Endothelial cell of umbilical vein (primary cell): ENCODE data around the gene UST. TPM values are rescaled to one million over a fixed set of nuclear protein-coding genes. Genes with fewer than 3 reads are reported as not detected.

Experiments
- BruUV-seq: library from RNA; stranded (reverse); fragments of 400-500 nt; replicated peaks from 2 replicates; lab custom pipeline; 2021; lab: Mats Ljungman, UMichigan
- CTCF ChIA-PET: fragments of 300-600, 350-600 bp; sonication (Branson Sonifier 250); formaldehyde crosslinking; loops from one replicate; lab custom pipeline; 2021; ENCODE audit warnings: antibody characterized with exemption, inconsistent platforms; lab: Charles Lee
- POLR2A ChIA-PET: fragments of 300-600, 350-600 bp; sonication (Branson Sonifier 250); formaldehyde crosslinking; loops from one replicate; lab custom pipeline; 2021; ENCODE audit warnings: antibody characterized with exemption, inconsistent platforms; lab: Charles Lee
- DNase-seq: peaks from one replicate; pipeline ENCODE4 v3.0.0-alpha.2; 2011; ENCODE audit warnings: low read depth, low spot score
- FAIRE-seq: peaks from 2 replicates; lab custom pipeline; 2011; peaks lifted over from hg19 to GRCh38; lab: Jason Lieb, UNC
- H2AFZ ChIP-seq: 2 replicates; pipeline ENCODE4 v1.6.0; 2012; ENCODE audit warnings: low read depth, low read length, control low read depth, inconsistent platforms
- H3K27ac ChIP-seq: 2 replicates; pipeline ENCODE4 v1.5.1; 2011; ENCODE audit warnings: low read depth, mild to moderate bottlenecking, control low read depth, low read length, moderate library complexity; ENCODE audit not compliant: insufficient read depth
- H3K27me3 ChIP-seq, 2 experiments: 2 replicates each; pipeline versions ENCODE4 v1.6.0 to v1.6.1; 2011; ENCODE audit warnings: low read length in 2 of 2, mixed read lengths in 1 of 2; ENCODE audit not compliant: control insufficient read depth in 2 of 2, insufficient read depth in 2 of 2
- H3K36me3 ChIP-seq, 2 experiments: 2 replicates in 1 of 2; 3 replicates in 1 of 2; pipeline ENCODE4 v1.5.1; 2011; ENCODE audit warnings: low read length in 2 of 2, mild to moderate bottlenecking in 1 of 2, moderate library complexity in 1 of 2; ENCODE audit not compliant: control insufficient read depth in 2 of 2, insufficient read depth in 2 of 2; ENCODE audit errors: extremely low read depth in 1 of 2
- H3K4me1 ChIP-seq: 3 replicates; pipeline ENCODE4 v1.5.1; 2011; ENCODE audit warnings: mild to moderate bottlenecking, low read length; ENCODE audit not compliant: control insufficient read depth, insufficient read depth; ENCODE audit errors: extremely low read depth
- H3K4me2 ChIP-seq: 2 replicates; pipeline ENCODE4 v1.6.1; 2011; ENCODE audit warnings: low read length, control low read depth, mixed read lengths; ENCODE audit not compliant: insufficient read depth
- H3K4me3 ChIP-seq, 3 experiments: fragments of 200-600 bp in 1 of 3; sonication (generic), shearing (Covaris generic) in 1 of 3; replicated peaks in 1 of 3; 2 replicates each; pipeline ENCODE4 v1.5.1; 2011 to 2016; ENCODE audit warnings: control low read depth in 3 of 3, low read length in 3 of 3, mild to moderate bottlenecking in 2 of 3, inconsistent platforms in 1 of 3, low read depth in 1 of 3, moderate library complexity in 1 of 3; ENCODE audit not compliant: insufficient read depth in 1 of 3
- H3K79me2 ChIP-seq: 2 replicates; pipeline ENCODE4 v1.6.0; 2012; ENCODE audit warnings: low read length, inconsistent platforms; ENCODE audit not compliant: control insufficient read depth, insufficient read depth
- H3K9ac ChIP-seq: replicated peaks from 2 replicates; pipeline ENCODE3; 2011; ENCODE audit warnings: low read length, control low read depth; ENCODE audit not compliant: insufficient read depth; ENCODE audit errors: extremely low read depth
- H3K9me1 ChIP-seq: replicated peaks from 3 replicates; pipeline ENCODE4 v1.6.0; 2011; ENCODE audit warnings: mild to moderate bottlenecking, low read length; ENCODE audit not compliant: control insufficient read depth, insufficient read depth; ENCODE audit errors: extremely low read depth
- H3K9me3 ChIP-seq: replicated peaks from 2 replicates; pipeline ENCODE4 v1.5.1; 2012; ENCODE audit warnings: low read length, inconsistent platforms; ENCODE audit not compliant: control insufficient read depth, insufficient read depth
- H4K20me1 ChIP-seq: replicated peaks from 2 replicates; pipeline ENCODE3; 2011; ENCODE audit warnings: mild to moderate bottlenecking, low read length; ENCODE audit not compliant: control insufficient read depth, insufficient read depth; ENCODE audit errors: extremely low read depth
- EZH2 ChIP-seq: IDR thresholded peaks from 2 replicates; pipeline ENCODE4 v1.6.1; 2012; ENCODE audit warnings: borderline replicate concordance, low read depth, mild to moderate bottlenecking, moderate library complexity, low read length, inconsistent platforms; ENCODE audit not compliant: severe bottlenecking
- FOS ChIP-seq: IDR thresholded peaks from 2 replicates; pipeline ENCODE4 v1.6.1; 2011; ENCODE audit warnings: mild to moderate bottlenecking, low read length, moderate library complexity, borderline replicate concordance; ENCODE audit not compliant: insufficient read depth
- GATA2 ChIP-seq: IDR thresholded peaks from 2 replicates; pipeline ENCODE4 v1.7.0; 2011; ENCODE audit warnings: low read depth, mild to moderate bottlenecking, moderate library complexity, mixed read lengths, low read length; ENCODE audit not compliant: insufficient read length, insufficient read depth
- JUN ChIP-seq: IDR thresholded peaks from 2 replicates; pipeline ENCODE4 v1.6.1; 2011; ENCODE audit warnings: borderline replicate concordance, low read depth; ENCODE audit not compliant: insufficient read length, insufficient read depth
- MYC ChIP-seq: IDR thresholded peaks from one replicate; pipeline ENCODE4 v1.6.1; 2011; ENCODE audit warnings: mild to moderate bottlenecking, low read depth, low read length
- POLR2A ChIP-seq: IDR thresholded peaks from 2 replicates; pipeline ENCODE4 v1.6.1; 2012; ENCODE audit warnings: low read depth, mild to moderate bottlenecking, control low read depth, low read length
- POLR2AphosphoS5 ChIP-seq: IDR thresholded peaks from 2 replicates; pipeline ENCODE4 v1.6.1; 2012; ENCODE audit warnings: low read depth, mild to moderate bottlenecking, control low read depth, low read length, moderate library complexity; ENCODE audit not compliant: insufficient read depth
- dilution Hi-C: fragments of 300-500 bp; cut with MboI; formaldehyde crosslinking; loops from one replicate; pipeline ENCODE4 v1.15.0; 2019; ENCODE audit warnings: low sequenced_read_pairs; ENCODE audit not compliant: extremely low pct_ligation_motif_present
- intact Hi-C: fragments of 100-400 bp; cut with micrococcal nuclease; formaldehyde crosslinking; loops from one replicate; pipeline ENCODE4 v1.10.0; 2022
- polyA plus RNA-seq, 4 experiments: library from polyadenylated mRNA; depleted of rRNA in 3 of 4; stranded (reverse) in 3 of 4; unstranded in 1 of 4; fragments of >200 nt; gene quantifications; 2 replicates each; pipeline versions ENCODE4 v1.2.1 to v1.2.3, GENCODE V29; 2011 to 2012; ENCODE audit warnings: missing spikeins in 1 of 4
- total RNA-seq: library from RNA; stranded (reverse); gene quantifications from 2 replicates; pipeline ENCODE4 v1.2.3, GENCODE V29; 2021
- TF ChIP-seq, protein P1 (sequence below): IDR thresholded peaks from 2 replicates; pipeline ENCODE4 v1.6.1; 2011; ENCODE audit not compliant: insufficient read depth, insufficient read length
- TF ChIP-seq, protein P2 (sequence below), 2 donors: IDR thresholded peaks; 1 replicate in 1 of 2; 2 replicates in 1 of 2; pipeline ENCODE4 v1.5.1; 2011; ENCODE audit warnings: low read length in 2 of 2, mild to moderate bottlenecking in 2 of 2, moderate library complexity in 2 of 2, control low read depth in 1 of 2, inconsistent platforms in 1 of 2, low read depth in 1 of 2; ENCODE audit not compliant: insufficient read depth in 1 of 2; ENCODE audit errors: extremely low read depth in 1 of 2

UST gene
- total and polyA plus RNA-seq, 2 donors (not counting 3 experiments of a cell fraction or from before 2014, with no cell fraction given): 0.26 to 0.84 TPM

DNA sequence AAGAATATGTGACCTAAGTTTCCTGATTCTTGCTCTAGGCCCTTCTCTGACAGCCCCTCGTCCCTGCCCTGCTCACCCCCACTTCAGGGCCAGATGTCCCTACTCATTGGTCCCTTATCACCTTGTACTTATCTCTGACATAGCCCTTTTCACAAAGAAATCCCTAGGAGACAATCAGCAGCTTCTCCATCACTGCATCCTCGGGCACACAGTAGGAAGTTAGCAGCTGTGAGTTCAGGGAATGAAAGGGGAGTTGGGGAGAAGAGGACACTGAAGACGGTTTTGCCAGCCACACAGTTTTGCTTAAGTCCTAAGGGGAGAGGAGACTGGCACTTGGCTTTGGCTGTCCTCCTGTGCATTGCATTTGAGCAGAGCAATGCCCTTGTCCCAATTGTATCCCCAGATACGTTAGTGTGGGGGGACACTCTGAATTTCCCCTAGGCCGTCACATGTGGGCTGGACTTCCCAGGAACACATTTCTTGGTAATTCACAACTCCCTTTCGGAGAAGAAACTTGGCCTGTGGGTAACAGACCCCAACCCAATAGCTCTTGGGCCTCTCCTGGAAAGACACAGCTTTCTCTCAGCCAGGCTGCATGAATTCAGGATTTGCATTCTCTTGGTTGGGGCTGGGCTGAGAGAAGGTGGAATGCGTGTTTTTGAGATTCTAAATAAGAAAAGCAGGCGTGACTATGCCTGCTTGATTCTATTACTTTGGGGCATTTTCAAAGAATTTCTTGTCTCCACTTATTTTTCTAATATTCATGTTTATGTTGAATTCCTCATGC lies 177.6 kb downstream of the UST start:
- H3K4me1 ChIP-seq: no peaks in the 10 kb centered on the region
- H3K36me3 ChIP-seq: no peaks in the 10 kb centered on the region
- no peak overlapping the region for H2AFZ ChIP-seq
- BruUV-seq: no TSS peak
- no peaks in the 10 kb centered on the region for H3K79me2 ChIP-seq
- DNase-seq: no peak
- ChIA-PET POLR2A (no interaction called here), CTCF (no interaction called here)
- H4K20me1 ChIP-seq: no peaks in the 10 kb centered on the region
- H3K27ac ChIP-seq: no peak overlapping the region
- intact Hi-C loops (no loop called here), dilution Hi-C loops (no loop called here)
- no peak overlapping the region for H3K4me2 ChIP-seq
- H3K27me3 ChIP-seq: no peaks in the 10 kb centered on the region
- TF ChIP-seq MYC (no peak), EZH2 (no peak), JUN (no peak), POLR2A (no peak), POLR2AphosphoS5 (no peak), GATA2 (no peak), FOS (no peak)
- TF ChIP-seq, protein P1, sequence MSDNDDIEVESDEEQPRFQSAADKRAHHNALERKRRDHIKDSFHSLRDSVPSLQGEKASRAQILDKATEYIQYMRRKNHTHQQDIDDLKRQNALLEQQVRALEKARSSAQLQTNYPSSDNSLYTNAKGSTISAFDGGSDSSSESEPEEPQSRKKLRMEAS: no peak
- TF ChIP-seq, protein P2, sequence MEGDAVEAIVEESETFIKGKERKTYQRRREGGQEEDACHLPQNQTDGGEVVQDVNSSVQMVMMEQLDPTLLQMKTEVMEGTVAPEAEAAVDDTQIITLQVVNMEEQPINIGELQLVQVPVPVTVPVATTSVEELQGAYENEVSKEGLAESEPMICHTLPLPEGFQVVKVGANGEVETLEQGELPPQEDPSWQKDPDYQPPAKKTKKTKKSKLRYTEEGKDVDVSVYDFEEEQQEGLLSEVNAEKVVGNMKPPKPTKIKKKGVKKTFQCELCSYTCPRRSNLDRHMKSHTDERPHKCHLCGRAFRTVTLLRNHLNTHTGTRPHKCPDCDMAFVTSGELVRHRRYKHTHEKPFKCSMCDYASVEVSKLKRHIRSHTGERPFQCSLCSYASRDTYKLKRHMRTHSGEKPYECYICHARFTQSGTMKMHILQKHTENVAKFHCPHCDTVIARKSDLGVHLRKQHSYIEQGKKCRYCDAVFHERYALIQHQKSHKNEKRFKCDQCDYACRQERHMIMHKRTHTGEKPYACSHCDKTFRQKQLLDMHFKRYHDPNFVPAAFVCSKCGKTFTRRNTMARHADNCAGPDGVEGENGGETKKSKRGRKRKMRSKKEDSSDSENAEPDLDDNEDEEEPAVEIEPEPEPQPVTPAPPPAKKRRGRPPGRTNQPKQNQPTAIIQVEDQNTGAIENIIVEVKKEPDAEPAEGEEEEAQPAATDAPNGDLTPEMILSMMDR (IDR thresholded peaks at IDR 0.05; ENCODE audit: extremely low read depth in 1 of 2, insufficient read depth in 1 of 2, low read depth in 1 of 2, low read length in 2 of 2): no peak
- H3K9me1 ChIP-seq: no peaks in the 10 kb centered on the region
- H3K9ac ChIP-seq: no peak overlapping the region
- H3K9me3 ChIP-seq: no peaks in the 10 kb centered on the region
- no peak for FAIRE-seq
- H3K4me3 ChIP-seq: no peak overlapping the region
